Caco-2 (cell line): ENCODE data around the gene TUBB1. TPM values are rescaled to one million over a fixed set of nuclear protein-coding genes. Genes with fewer than 3 reads are reported as not detected.

Source experiments
- Bru-seq: library from RNA; stranded (reverse); fragments of 400-500 nt; gene quantifications from one replicate; lab custom pipeline; 2021; lab: Mats Ljungman, UMichigan
- BruChase-seq, 2 experiments: library from RNA; stranded (reverse); fragments of 400-500 nt; gene quantifications; one replicate each; lab custom pipeline; 2021; lab: Mats Ljungman, UMichigan
- BruUV-seq: library from RNA; stranded (reverse); fragments of 400-500 nt; replicated peaks from 2 replicates; lab custom pipeline; 2021; lab: Mats Ljungman, UMichigan
- CTCF ChIA-PET: fragments of 300-600 bp; sonication (Branson Sonifier 250); formaldehyde crosslinking; loops from one replicate; lab custom pipeline; 2022; ENCODE audit warnings: antibody characterized with exemption; lab: Charles Lee
- POLR2A ChIA-PET: fragments of 300-600 bp; sonication (Branson Sonifier 250); formaldehyde crosslinking; loops from one replicate; lab custom pipeline; 2022; ENCODE audit warnings: antibody characterized with exemption; lab: Charles Lee
- DNase-seq, 2 experiments: peaks; one replicate each; pipeline versions ENCODE4 v3.0.0 to v3.0.0-alpha.2; 2020 to 2022
- H3K27me3 ChIP-seq: replicated peaks from 2 replicates; pipeline ENCODE4 v1.6.0; 2011; ENCODE audit warnings: low read length; ENCODE audit not compliant: control insufficient read depth, insufficient read depth
- H3K36me3 ChIP-seq: 2 replicates; pipeline ENCODE4 v1.5.1; 2011; ENCODE audit warnings: low read length; ENCODE audit not compliant: control insufficient read depth, insufficient read depth
- H3K4me1 ChIP-seq: fragments of 250-450 bp; sonication (Bioruptor Pico); 2 replicates; pipeline ENCODE4 v1.5.1; 2020; ENCODE audit warnings: mild to moderate bottlenecking
- H3K4me3 ChIP-seq: 2 replicates; pipeline ENCODE4 v1.5.1; 2011; ENCODE audit warnings: low read depth, mild to moderate bottlenecking, control low read depth, low read length
- H3K9me3 ChIP-seq: fragments of 250-450 bp; sonication (Bioruptor Pico); 2 replicates; pipeline ENCODE4 v1.5.1; 2020; ENCODE audit warnings: mild to moderate bottlenecking, moderate library complexity
- H3K27ac Mint-ChIP-seq: one replicate; pipeline ENCODE4 v1.8.0; 2022; ENCODE audit warnings: mixed read lengths; ENCODE audit not compliant: unreplicated experiment
- H3K27me3 Mint-ChIP-seq: one replicate; pipeline ENCODE4 v1.8.0; 2022; ENCODE audit warnings: mixed read lengths; ENCODE audit not compliant: insufficient read depth, unreplicated experiment
- H3K36me3 Mint-ChIP-seq: one replicate; pipeline ENCODE4 v1.8.0; 2022; ENCODE audit warnings: mild to moderate bottlenecking, mixed read lengths; ENCODE audit not compliant: insufficient read depth, unreplicated experiment
- H3K4me1 Mint-ChIP-seq: one replicate; pipeline ENCODE4 v1.8.0; 2022; ENCODE audit warnings: low read depth, mixed read lengths; ENCODE audit not compliant: unreplicated experiment
- H3K4me3 Mint-ChIP-seq: one replicate; pipeline ENCODE4 v1.8.0; 2022; ENCODE audit warnings: mild to moderate bottlenecking, moderate library complexity, mixed read lengths; ENCODE audit not compliant: unreplicated experiment
- H3K9me3 Mint-ChIP-seq: one replicate; pipeline ENCODE4 v1.8.0; 2022; ENCODE audit warnings: mixed read lengths; ENCODE audit not compliant: unreplicated experiment
- intact Hi-C: fragments of 100-400 bp; cut with micrococcal nuclease; formaldehyde crosslinking; loops from one replicate; pipeline ENCODE4 v1.10.0; 2022; ENCODE audit not compliant: unreplicated experiment
- long read RNA-seq: library from polyadenylated mRNA; stranded (forward); transcript quantifications from one replicate; pipeline ENCODE4 v2.0.0, GENCODE V29; 2022
- total RNA-seq: library from RNA; stranded (reverse); gene quantifications from 2 replicates; pipeline ENCODE4 v1.2.3, GENCODE V29; 2022
- TF ChIP-seq, protein P1 (sequence below), 2 experiments: fragments of 200-600 bp in 1 of 2; IDR thresholded peaks; 1 replicate in 1 of 2; 2 replicates in 1 of 2; pipeline versions ENCODE4 v1.5.1 to v1.8.0; 2011 to 2022; ENCODE audit warnings: antibody characterized with exemption in 1 of 2, control low read depth in 1 of 2, inconsistent platforms in 1 of 2, low read depth in 1 of 2, low read length in 1 of 2, mild to moderate bottlenecking in 1 of 2, moderate library complexity in 1 of 2; ENCODE audit not compliant: insufficient read depth in 1 of 2, severe bottlenecking in 1 of 2, unreplicated experiment in 1 of 2

Gene TUBB1
- total RNA-seq, result 0.16 and 0.18 TPM in 2 replicates
- Bru-seq, nascent RNA, result percentile 27 among the genes with signal in this experiment
- BruChase-seq, experiment 1, labeled RNA remaining after a 2-hour chase, result percentile 29 among the genes with signal in this experiment
- percentile 28 among the genes with signal in this experiment for BruChase-seq, experiment 2, labeled RNA remaining after a 6-hour chase
- long read RNA-seq, partial matches to known transcripts, result 0 of 4 reads
- long read RNA-seq, other reads (novel, unspliced or antisense), result 4 of 4 reads

DNA sequence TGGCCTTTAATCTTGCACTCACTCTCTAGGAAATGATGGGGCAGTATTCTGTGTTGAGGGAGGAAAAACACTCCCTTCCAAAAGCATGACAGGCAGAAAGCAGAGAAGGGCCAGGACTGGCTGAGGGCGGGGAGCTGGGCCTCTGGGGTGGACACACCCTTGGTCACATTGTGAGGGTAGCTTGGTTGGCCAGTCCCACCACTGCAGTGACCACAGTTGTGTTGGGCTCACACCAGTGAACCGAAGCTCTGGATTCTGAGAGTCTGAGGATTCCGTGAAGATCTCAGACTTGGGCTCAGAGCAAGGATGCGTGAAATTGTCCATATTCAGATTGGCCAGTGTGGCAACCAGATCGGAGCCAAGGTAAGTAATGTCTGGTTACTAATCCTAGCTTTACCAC lies at the start of gene TUBB1:
Gene TUBB1, plus strand, starts transcription at position 213 of the 400 bp plus-strand sequence. Its CDS starts 94 bp downstream, at position 307.
- Histone ChIP-seq H3K36me3 (peaks cover 5% of the 10 kb centered on the region; the same call in 1 of the 2 replicates), H3K4me1 (peaks cover 17% of the 10 kb centered on the region), H3K9me3 (no peaks in the 10 kb centered on the region), H3K27me3 (no peaks in the 10 kb centered on the region), H3K4me3 (no peak within 1 kb of the TSS)
- CTCF ChIA-PET, result interaction anchor here (0.6 to 1.0 kb wide), 2 partner anchors 10 to 13 kb away, joined by 4 to 5 read pairs; partner anchors contain the start of gene ATP5F1E
- TF ChIP-seq, protein P1, sequence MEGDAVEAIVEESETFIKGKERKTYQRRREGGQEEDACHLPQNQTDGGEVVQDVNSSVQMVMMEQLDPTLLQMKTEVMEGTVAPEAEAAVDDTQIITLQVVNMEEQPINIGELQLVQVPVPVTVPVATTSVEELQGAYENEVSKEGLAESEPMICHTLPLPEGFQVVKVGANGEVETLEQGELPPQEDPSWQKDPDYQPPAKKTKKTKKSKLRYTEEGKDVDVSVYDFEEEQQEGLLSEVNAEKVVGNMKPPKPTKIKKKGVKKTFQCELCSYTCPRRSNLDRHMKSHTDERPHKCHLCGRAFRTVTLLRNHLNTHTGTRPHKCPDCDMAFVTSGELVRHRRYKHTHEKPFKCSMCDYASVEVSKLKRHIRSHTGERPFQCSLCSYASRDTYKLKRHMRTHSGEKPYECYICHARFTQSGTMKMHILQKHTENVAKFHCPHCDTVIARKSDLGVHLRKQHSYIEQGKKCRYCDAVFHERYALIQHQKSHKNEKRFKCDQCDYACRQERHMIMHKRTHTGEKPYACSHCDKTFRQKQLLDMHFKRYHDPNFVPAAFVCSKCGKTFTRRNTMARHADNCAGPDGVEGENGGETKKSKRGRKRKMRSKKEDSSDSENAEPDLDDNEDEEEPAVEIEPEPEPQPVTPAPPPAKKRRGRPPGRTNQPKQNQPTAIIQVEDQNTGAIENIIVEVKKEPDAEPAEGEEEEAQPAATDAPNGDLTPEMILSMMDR (IDR thresholded peaks at IDR 0.05; ENCODE audit: insufficient read depth in 1 of 2, low read depth in 1 of 2, low read length in 1 of 2, severe bottlenecking in 1 of 2, unreplicated experiment in 1 of 2), result no peak
- Mint-ChIP-seq H3K27ac (no peak within 1 kb of the TSS), H3K4me1 (peaks cover 14% of the 10 kb centered on the region), H3K4me3 (no peak within 1 kb of the TSS), H3K27me3 (no peaks in the 10 kb centered on the region), H3K9me3 (no peaks in the 10 kb centered on the region), H3K36me3 (peaks cover 33% of the 10 kb centered on the region)
- POLR2A ChIA-PET, result interaction anchor here (1.1 kb wide), 1 partner anchor 13 kb away, joined by 12 read pairs; the partner anchor contains the start of gene ATP5F1E
- BruUV-seq, result no TSS peak
- DNase-seq, result no peak
- intact Hi-C loops, result no loop called here

DNA sequence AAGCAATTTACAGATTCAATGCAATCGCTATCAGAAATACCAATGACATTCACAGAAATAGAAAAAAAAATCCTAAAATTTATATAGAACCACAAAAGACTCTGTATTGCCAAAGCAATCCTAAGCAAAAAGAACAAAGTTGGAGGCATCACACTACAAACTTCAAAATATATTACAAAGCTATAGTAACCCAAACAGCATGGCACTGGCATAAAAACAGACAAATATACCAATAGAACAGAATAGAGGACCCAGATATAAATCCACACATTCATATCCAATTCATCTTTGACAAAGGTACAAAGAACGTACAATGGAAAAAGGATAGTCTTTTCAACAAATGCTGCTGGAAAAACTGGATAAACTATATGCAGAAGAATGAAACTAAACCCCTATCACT lies 49.8 kb upstream of the TUBB1 start:
- no peak for DNase-seq
- Histone ChIP-seq H3K9me3 (peaks cover 12% of the 10 kb centered on the region), H3K4me3 (no peak overlapping the region), H3K27me3 (no peaks in the 10 kb centered on the region; the same call in 1 of the 2 replicates), H3K36me3 (no peaks in the 10 kb centered on the region), H3K4me1 (no peaks in the 10 kb centered on the region)
- intact Hi-C loops, result no loop called here
- BruUV-seq, result no TSS peak
- TF ChIP-seq, protein P1 (IDR thresholded peaks at IDR 0.05; ENCODE audit: insufficient read depth in 1 of 2, low read depth in 1 of 2, low read length in 1 of 2, severe bottlenecking in 1 of 2, unreplicated experiment in 1 of 2), result no peak
- H3K4me1 Mint-ChIP-seq, result no peaks in the 10 kb centered on the region
- ChIA-PET POLR2A (no interaction called here), CTCF (interaction anchor here (0.6 kb wide), 1 partner anchor 64 kb away, joined by 3 read pairs; no protein-coding TSS in a partner anchor)
- H3K27me3 Mint-ChIP-seq, result peaks cover 10% of the 10 kb centered on the region
- H3K27ac Mint-ChIP-seq, result no peak overlapping the region
- H3K4me3 Mint-ChIP-seq, result no peak overlapping the region
- no peaks in the 10 kb centered on the region for H3K36me3 Mint-ChIP-seq
- no peaks in the 10 kb centered on the region for H3K9me3 Mint-ChIP-seq

DNA sequence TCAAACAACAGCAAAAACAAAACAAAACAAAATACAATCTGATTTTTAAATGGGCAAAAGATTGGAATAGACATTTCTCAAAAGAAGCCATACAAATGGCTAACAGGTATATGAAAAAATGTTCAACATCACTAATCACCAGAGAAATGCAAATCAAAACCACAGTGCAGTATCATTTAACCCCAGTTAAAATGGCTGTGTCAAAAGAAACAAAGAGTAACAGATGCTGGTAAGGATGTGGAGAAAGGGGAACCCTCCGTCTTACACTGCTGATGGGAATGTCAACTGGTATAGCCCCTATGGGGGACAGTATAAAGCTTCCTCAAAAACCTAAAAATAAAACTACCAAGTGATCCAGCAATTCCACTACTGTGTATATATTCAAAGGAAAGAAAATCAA lies 49.1 kb upstream of the TUBB1 start:
- no peak for DNase-seq
- ChIA-PET POLR2A (no interaction called here), CTCF (interaction anchor here (0.7 kb wide), 1 partner anchor 14 kb away, joined by 3 read pairs; no protein-coding TSS in a partner anchor)
- Histone ChIP-seq H3K36me3 (no peaks in the 10 kb centered on the region), H3K9me3 (peaks cover 12% of the 10 kb centered on the region), H3K4me1 (no peaks in the 10 kb centered on the region), H3K4me3 (no peak overlapping the region), H3K27me3 (no peaks in the 10 kb centered on the region; the same call in 1 of the 2 replicates)
- H3K27ac Mint-ChIP-seq, result no peak overlapping the region
- H3K4me1 Mint-ChIP-seq, result no peaks in the 10 kb centered on the region
- BruUV-seq, result no TSS peak
- no peaks in the 10 kb centered on the region for H3K36me3 Mint-ChIP-seq
- intact Hi-C loops, result no loop called here
- H3K27me3 Mint-ChIP-seq, result peaks cover 6% of the 10 kb centered on the region
- TF ChIP-seq, protein P1 (IDR thresholded peaks at IDR 0.05; ENCODE audit: insufficient read depth in 1 of 2, low read depth in 1 of 2, low read length in 1 of 2, severe bottlenecking in 1 of 2, unreplicated experiment in 1 of 2), result no peak
- no peaks in the 10 kb centered on the region for H3K9me3 Mint-ChIP-seq
- H3K4me3 Mint-ChIP-seq, result no peak overlapping the region
